Neural progenitor cell (in vitro differentiated cells): ENCODE measurements around the gene DYNC1I2. TPM values are rescaled to one million over a fixed set of nuclear protein-coding genes. Genes with fewer than 3 reads are reported as not detected.

Experiments used
- DNase-seq: peaks from one replicate; pipeline ENCODE4 v3.0.0-alpha.2; 2016; ENCODE audit warnings: low spot score
- H2AFZ ChIP-seq: fragments of 200-600 bp; sonication (generic); replicated peaks from 2 replicates; pipeline ENCODE4 v1.6.1; 2016; ENCODE audit warnings: antibody characterized with exemption
- H3F3A ChIP-seq: fragments of 200-600 bp; sonication (generic); 2 replicates; pipeline ENCODE4 v1.6.1; 2016; ENCODE audit warnings: antibody characterized with exemption, low read depth
- H3K27ac ChIP-seq: fragments of 200-600 bp; sonication (generic); 2 replicates; pipeline ENCODE4 v1.5.1; 2016; ENCODE audit warnings: mild to moderate bottlenecking
- H3K27me3 ChIP-seq: fragments of 200-600 bp; sonication (generic); 2 replicates; pipeline ENCODE4 v1.6.1; 2016; ENCODE audit warnings: mild to moderate bottlenecking, moderate library complexity
- H3K36me3 ChIP-seq: fragments of 200-600 bp; sonication (generic); 2 replicates; pipeline ENCODE4 v1.5.1; 2016
- H3K4me1 ChIP-seq: fragments of 200-600 bp; sonication (generic); 2 replicates; pipeline ENCODE4 v1.6.1; 2016; ENCODE audit warnings: mixed run types
- H3K4me2 ChIP-seq: fragments of 200-600 bp; sonication (generic); 2 replicates; pipeline ENCODE4 v1.6.1; 2016
- H3K4me3 ChIP-seq: fragments of 200-600 bp; sonication (generic); 2 replicates; pipeline ENCODE4 v1.5.1; 2016
- H3K79me2 ChIP-seq: fragments of 200-600 bp; sonication (generic); 2 replicates; pipeline ENCODE4 v1.6.1; 2016; ENCODE audit warnings: low read depth
- H3K9ac ChIP-seq: fragments of 200-600 bp; sonication (generic); 2 replicates; pipeline ENCODE4 v1.6.1; 2016
- H3K9me3 ChIP-seq: fragments of 200-600 bp; sonication (generic); 2 replicates; pipeline ENCODE4 v1.5.1; 2016; ENCODE audit warnings: low read depth
- H4K20me1 ChIP-seq: fragments of 200-600 bp; sonication (generic); 2 replicates; pipeline ENCODE4 v1.6.1; 2016; ENCODE audit warnings: low read depth
- H3K27ac Mint-ChIP-seq: 3 replicates; pipeline ENCODE4 v1.8.0; 2021; ENCODE audit warnings: mixed read lengths
- H3K27me3 Mint-ChIP-seq: 2 replicates; pipeline ENCODE4 v1.8.0; 2022; ENCODE audit warnings: low read depth, mild to moderate bottlenecking, inconsistent platforms, moderate library complexity, mixed read lengths; ENCODE audit not compliant: insufficient read depth
- H3K36me3 Mint-ChIP-seq: 3 replicates; pipeline ENCODE4 v1.8.0; 2021; ENCODE audit warnings: mixed read lengths
- H3K4me1 Mint-ChIP-seq: 3 replicates; pipeline ENCODE4 v1.8.0; 2021; ENCODE audit warnings: mixed read lengths
- H3K4me3 Mint-ChIP-seq: 3 replicates; pipeline ENCODE4 v1.8.0; 2021; ENCODE audit warnings: mild to moderate bottlenecking, moderate library complexity, mixed read lengths
- H3K9me3 Mint-ChIP-seq: 3 replicates; pipeline ENCODE4 v1.8.0; 2020; ENCODE audit warnings: mixed read lengths
- CTCF ChIP-seq: fragments of 200-600 bp; sonication (generic); IDR thresholded peaks from 2 replicates; pipeline ENCODE4 v1.5.1; 2017; ENCODE audit warnings: antibody characterized with exemption, mild to moderate bottlenecking
- EZH2 ChIP-seq: fragments of 200-600 bp; sonication (generic); IDR thresholded peaks from 2 replicates; pipeline ENCODE4 v1.6.1; 2017; ENCODE audit warnings: antibody characterized with exemption, mild to moderate bottlenecking, moderate library complexity
- EZH2phosphoT487 ChIP-seq: fragments of 200-600 bp; sonication (generic); IDR thresholded peaks from 2 replicates; pipeline ENCODE4 v1.6.1; 2017; ENCODE audit warnings: antibody characterized with exemption
- total RNA-seq: library from RNA; depleted of rRNA; stranded (reverse); fragments of >200 nt; gene quantifications from 2 replicates; pipeline ENCODE4 v1.2.3, GENCODE V29; 2015; ENCODE audit warnings: low replicate concordance

The DYNC1I2 gene
- total RNA-seq, 1 donor from 2014 or later: 174 TPM

GRCh38 chr2:171745141-171745540, 57.9 kb downstream of the DYNC1I2 start:
- no peaks in the 10 kb centered on the region for H4K20me1 ChIP-seq
- H3K4me1 ChIP-seq: no peaks in the 10 kb centered on the region
- H3F3A ChIP-seq: no peaks in the 10 kb centered on the region
- Mint-ChIP-seq H3K4me1 (no peaks in the 10 kb centered on the region), H3K27ac (no peak overlapping the region), H3K9me3 (no peaks in the 10 kb centered on the region), H3K36me3 (peaks cover 35% of the 10 kb centered on the region), H3K27me3 (no peaks in the 10 kb centered on the region), H3K4me3 (no peak overlapping the region)
- no peak for DNase-seq
- H3K9ac ChIP-seq: no peak overlapping the region
- H3K36me3 ChIP-seq: peaks cover 5% of the 10 kb centered on the region
- no peaks in the 10 kb centered on the region for H3K79me2 ChIP-seq
- H2AFZ ChIP-seq: no peak overlapping the region
- no peaks in the 10 kb centered on the region for H3K27me3 ChIP-seq
- H3K27ac ChIP-seq: no peak overlapping the region
- H3K4me2 ChIP-seq: no peak overlapping the region
- no peak overlapping the region for H3K4me3 ChIP-seq
- TF ChIP-seq EZH2phosphoT487 (no peak), CTCF (no peak), EZH2 (no peak)
- H3K9me3 ChIP-seq: no peaks in the 10 kb centered on the region

GRCh38 chr2:171745806-171746205, 58.5 kb downstream of the DYNC1I2 start:
- no peak overlapping the region for H3K27ac ChIP-seq
- peaks cover 5% of the 10 kb centered on the region for H3K36me3 ChIP-seq
- Mint-ChIP-seq H3K27me3 (no peaks in the 10 kb centered on the region), H3K4me1 (no peaks in the 10 kb centered on the region), H3K9me3 (no peaks in the 10 kb centered on the region), H3K4me3 (no peak overlapping the region), H3K36me3 (peaks cover 34% of the 10 kb centered on the region), H3K27ac (no peak overlapping the region)
- no peaks in the 10 kb centered on the region for H3K27me3 ChIP-seq
- H3K4me1 ChIP-seq: no peaks in the 10 kb centered on the region
- no peak overlapping the region for H3K9ac ChIP-seq
- no peaks in the 10 kb centered on the region for H3K79me2 ChIP-seq
- H3K4me3 ChIP-seq: no peak overlapping the region
- H4K20me1 ChIP-seq: no peaks in the 10 kb centered on the region
- H3K4me2 ChIP-seq: no peak overlapping the region
- H3K9me3 ChIP-seq: no peaks in the 10 kb centered on the region
- TF ChIP-seq EZH2 (no peak), CTCF (no peak), EZH2phosphoT487 (no peak)
- no peaks in the 10 kb centered on the region for H3F3A ChIP-seq
- DNase-seq: no peak
- H2AFZ ChIP-seq: no peak overlapping the region

- peaks cover 29% of the 10 kb centered on the region for H3K36me3 Mint-ChIP-seq
Measured at GRCh38 chr2:171747371-171747770, 60.1 kb downstream of the DYNC1I2 start.

More at GRCh38 chr2:171747371-171747770, 60.1 kb downstream of the DYNC1I2 start:
- H3K27ac Mint-ChIP-seq: no peak overlapping the region
- Histone ChIP-seq H3K27me3 (no peaks in the 10 kb centered on the region), H3K4me1 (no peaks in the 10 kb centered on the region), H3K36me3 (peaks cover 5% of the 10 kb centered on the region), H3K9ac (no peak overlapping the region), H3K4me3 (no peak overlapping the region), H4K20me1 (no peaks in the 10 kb centered on the region), H3F3A (no peaks in the 10 kb centered on the region), H2AFZ (no peak overlapping the region), H3K4me2 (no peak overlapping the region), H3K79me2 (no peaks in the 10 kb centered on the region), H3K27ac (no peak overlapping the region), H3K9me3 (no peaks in the 10 kb centered on the region)
- no peak overlapping the region for H3K4me3 Mint-ChIP-seq
- H3K27me3 Mint-ChIP-seq: no peaks in the 10 kb centered on the region
- TF ChIP-seq CTCF: no peak
- no peak for TF ChIP-seq EZH2
- no peak for TF ChIP-seq EZH2phosphoT487
- H3K9me3 Mint-ChIP-seq: no peaks in the 10 kb centered on the region
- no peak for DNase-seq
- H3K4me1 Mint-ChIP-seq: no peaks in the 10 kb centered on the region
